ENCODE results near the gene P2RX2.

Gene P2RX2

GRCh38 chr12:132618683-132619043 is at the start of gene P2RX2:
Gene P2RX2 (plus strand): TSS chr12:132618776. CDS start chr12:132618817, 41 bp downstream.
- DNase-seq (ENCODE audit: low spot score), result no peak

GRCh38 chr12:132568826-132569480 is 49.6 kb upstream of the P2RX2 start:
- no peak for DNase-seq (ENCODE audit: low spot score)

- DNase-seq (ENCODE audit: low spot score), result no peak
Observed at GRCh38 chr12:132569856-132570480, 48.6 kb upstream of the P2RX2 start.

- no peak for DNase-seq (ENCODE audit: low spot score)
Observed at GRCh38 chr12:132570635-132571034, 47.9 kb upstream of the P2RX2 start.

- DNase-seq (ENCODE audit: low spot score), result no peak
Observed at GRCh38 chr12:132571051-132571450, 47.5 kb upstream of the P2RX2 start.

- no peak for DNase-seq (ENCODE audit: low spot score)
Observed at GRCh38 chr12:132571598-132571997, 47.0 kb upstream of the P2RX2 start.

GRCh38 chr12:132572106-132572505 is 46.5 kb upstream of the P2RX2 start:
- DNase-seq (ENCODE audit: low spot score), result no peak

GRCh38 chr12:132572801-132573760 is 45.5 kb upstream of the P2RX2 start:
- DNase-seq (ENCODE audit: low spot score), result no peak

- no peak for DNase-seq (ENCODE audit: low spot score)
Observed at GRCh38 chr12:132574271-132574996, 44.1 kb upstream of the P2RX2 start.

GRCh38 chr12:132575661-132576060 is 42.9 kb upstream of the P2RX2 start:
- no peak for DNase-seq (ENCODE audit: low spot score)

GRCh38 chr12:132576701-132577100 is 41.9 kb upstream of the P2RX2 start:
- no peak for DNase-seq (ENCODE audit: low spot score)

- no peak for DNase-seq (ENCODE audit: low spot score)
Observed at GRCh38 chr12:132577191-132577920, 41.2 kb upstream of the P2RX2 start.

- no peak for DNase-seq (ENCODE audit: low spot score)
Observed at GRCh38 chr12:132578118-132578517, 40.5 kb upstream of the P2RX2 start.

GRCh38 chr12:132578826-132579225 is 39.8 kb upstream of the P2RX2 start:
- DNase-seq (ENCODE audit: low spot score), result no peak

GRCh38 chr12:132579744-132580143 is 38.8 kb upstream of the P2RX2 start:
- no peak for DNase-seq (ENCODE audit: low spot score)

GRCh38 chr12:132580701-132581292 is 37.8 kb upstream of the P2RX2 start:
- DNase-seq (ENCODE audit: low spot score), result no peak

GRCh38 chr12:132581348-132582057 is 37.1 kb upstream of the P2RX2 start:
- DNase-seq (ENCODE audit: low spot score), result no peak

- peak; percentile 72 for DNase-seq (ENCODE audit: low spot score)
Observed at GRCh38 chr12:132582058-132582420, 36.5 kb upstream of the P2RX2 start.

- DNase-seq (ENCODE audit: low spot score), result no peak
Observed at GRCh38 chr12:132582582-132583410, 35.8 kb upstream of the P2RX2 start.

GRCh38 chr12:132583411-132583710 is 35.2 kb upstream of the P2RX2 start:
- DNase-seq (ENCODE audit: low spot score), result no peak

All from ecto neural progenitor cell (in vitro differentiated cells).